Dedifferentiated amniotic fluid mesenchymal stem cell (primary cell): Measurements from ENCODE around the gene FAM118A.

ENCODE experiments used
- DNase-seq: peaks from one replicate; pipeline ENCODE4 v3.0.0-alpha.2; 2016; ENCODE audit errors: extremely low spot score

Gene FAM118A

GRCh38 chr22:45376009-45376408 lies 66.3 kb downstream of the FAM118A start:
- no peak for DNase-seq

- DNase-seq: no peak
Measured at GRCh38 chr22:45376703-45377102, 67.0 kb downstream of the FAM118A start.

- DNase-seq: no peak
Measured at GRCh38 chr22:45381348-45381747, 71.6 kb downstream of the FAM118A start.

GRCh38 chr22:45389546-45389945 lies 79.8 kb downstream of the FAM118A start:
- no peak for DNase-seq
